K562 (cell line): ENCODE measurements around the gene KISS1R. TPM values are rescaled to one million over a fixed set of nuclear protein-coding genes. Genes with fewer than 3 reads are reported as not detected.

Experiments used
- AFF1 ChIP-seq, 2 experiments: fragments of 450-650 bp; IDR thresholded peaks; 2 replicates each; pipeline ENCODE4 v1.6.1; 2018; ENCODE audit warnings: mild to moderate bottlenecking in 2 of 2, low read depth in 1 of 2; ENCODE audit not compliant: partially characterized antibody in 2 of 2
- ELF1 ChIP-seq: fragments of 200-800 bp; sonication (Bioruptor generic); IDR thresholded peaks from 2 replicates; pipeline ENCODE4 v1.6.1; 2016; ENCODE audit warnings: missing genetic modification characterization, missing compliant biosample characterization
- HIVEP1 ChIP-seq: fragments of 250-450 bp; sonication (Bioruptor Pico); IDR thresholded peaks from 2 replicates; pipeline ENCODE4 v1.4.0; 2020; ENCODE audit warnings: mild to moderate bottlenecking
- HMGN3 ChIP-seq: IDR thresholded peaks from 2 replicates; pipeline ENCODE4 v1.6.1; 2011; ENCODE audit warnings: borderline replicate concordance, low read depth, mild to moderate bottlenecking, mixed read lengths, low read length; ENCODE audit not compliant: insufficient read length; ENCODE audit errors: extremely low read depth
- HOXB6 ChIP-seq: fragments of 250-450 bp; sonication (Bioruptor Pico); IDR thresholded peaks from 2 replicates; pipeline ENCODE4 v1.5.1; 2022; ENCODE audit warnings: mild to moderate bottlenecking, borderline replicate concordance
- RB1 ChIP-seq: fragments of 450-650 bp; IDR thresholded peaks from 2 replicates; pipeline ENCODE4 v1.6.1; 2017; ENCODE audit warnings: low read depth, mild to moderate bottlenecking
- ZNF280B ChIP-seq: fragments of 250-450 bp; sonication (Bioruptor Pico); IDR thresholded peaks from 2 replicates; pipeline ENCODE4 v1.5.1; 2021; ENCODE audit warnings: mild to moderate bottlenecking
- polyA plus RNA-seq, 8 experiments: library from polyadenylated mRNA; depleted of rRNA in 4 of 8; stranded (reverse) in 5 of 8; unstranded in 3 of 8; fragments of >200 nt; fragmentation: Nextera tagmentation in 2 of 8; fragmentation: Illumina TruSeq in 1 of 8; extraction: Ambion mirVana in 2 of 8; extraction: Trizol in 1 of 8; gene quantifications; 2 replicates each; pipeline versions ENCODE4 v1.2.1 to v1.2.3, GENCODE V29; 2011 to 2014; ENCODE audit warnings: inconsistent platforms in 1 of 8, missing spikeins in 1 of 8
- total RNA-seq, 7 experiments: library from RNA; depleted of rRNA in 6 of 7; stranded (reverse); fragments of >200 nt in 6 of 7; fragmentation: Illumina TruSeq in 2 of 7; extraction: Trizol in 2 of 7; gene quantifications; 2 replicates each; pipeline versions ENCODE4 v1.2.1 to v1.2.3, GENCODE V29; 2011 to 2021; ENCODE audit warnings: low replicate concordance in 1 of 7
- TF ChIP-seq, protein P1 (sequence below), 2 experiments: fragments of 450-650 bp; formaldehyde crosslinking in 1 of 2; IDR thresholded peaks; 2 replicates each; pipeline versions ENCODE4 v1.4.0 to v1.6.1; 2014 to 2020; ENCODE audit warnings: mild to moderate bottlenecking in 2 of 2, borderline replicate concordance in 1 of 2, low read depth in 1 of 2
- TF ChIP-seq, protein P2 (sequence below): fragments of 450-650 bp; formaldehyde crosslinking; IDR thresholded peaks from 2 replicates; pipeline ENCODE4 v1.4.0; 2022; ENCODE audit warnings: missing genetic modification characterization

Gene KISS1R
- total and polyA plus RNA-seq, 9 of the 15 experiments (the other 6 are each of a cell fraction or from before 2014, with no cell fraction given), result 0.37 to 39.4 (median 2.0) TPM

GRCh38 chr19:954672-955494 lies 37.8 kb downstream of the KISS1R start (continued):
- TF ChIP-seq, protein P1, sequence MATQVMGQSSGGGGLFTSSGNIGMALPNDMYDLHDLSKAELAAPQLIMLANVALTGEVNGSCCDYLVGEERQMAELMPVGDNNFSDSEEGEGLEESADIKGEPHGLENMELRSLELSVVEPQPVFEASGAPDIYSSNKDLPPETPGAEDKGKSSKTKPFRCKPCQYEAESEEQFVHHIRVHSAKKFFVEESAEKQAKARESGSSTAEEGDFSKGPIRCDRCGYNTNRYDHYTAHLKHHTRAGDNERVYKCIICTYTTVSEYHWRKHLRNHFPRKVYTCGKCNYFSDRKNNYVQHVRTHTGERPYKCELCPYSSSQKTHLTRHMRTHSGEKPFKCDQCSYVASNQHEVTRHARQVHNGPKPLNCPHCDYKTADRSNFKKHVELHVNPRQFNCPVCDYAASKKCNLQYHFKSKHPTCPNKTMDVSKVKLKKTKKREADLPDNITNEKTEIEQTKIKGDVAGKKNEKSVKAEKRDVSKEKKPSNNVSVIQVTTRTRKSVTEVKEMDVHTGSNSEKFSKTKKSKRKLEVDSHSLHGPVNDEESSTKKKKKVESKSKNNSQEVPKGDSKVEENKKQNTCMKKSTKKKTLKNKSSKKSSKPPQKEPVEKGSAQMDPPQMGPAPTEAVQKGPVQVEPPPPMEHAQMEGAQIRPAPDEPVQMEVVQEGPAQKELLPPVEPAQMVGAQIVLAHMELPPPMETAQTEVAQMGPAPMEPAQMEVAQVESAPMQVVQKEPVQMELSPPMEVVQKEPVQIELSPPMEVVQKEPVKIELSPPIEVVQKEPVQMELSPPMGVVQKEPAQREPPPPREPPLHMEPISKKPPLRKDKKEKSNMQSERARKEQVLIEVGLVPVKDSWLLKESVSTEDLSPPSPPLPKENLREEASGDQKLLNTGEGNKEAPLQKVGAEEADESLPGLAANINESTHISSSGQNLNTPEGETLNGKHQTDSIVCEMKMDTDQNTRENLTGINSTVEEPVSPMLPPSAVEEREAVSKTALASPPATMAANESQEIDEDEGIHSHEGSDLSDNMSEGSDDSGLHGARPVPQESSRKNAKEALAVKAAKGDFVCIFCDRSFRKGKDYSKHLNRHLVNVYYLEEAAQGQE (IDR thresholded peaks at IDR 0.05; ENCODE audit: borderline replicate concordance), result no peak
- TF ChIP-seq, protein P1 (CRISPR knock-in tag; IDR thresholded peaks at IDR 0.05; ENCODE audit: low read depth), result no peak
- TF ChIP-seq HMGN3 (peak; percentile 48), ZNF280B (CRISPR knock-in tag) (no peak), ELF1 (tag) (no peak), AFF1 (IDR thresholded peaks at IDR 0.05; ENCODE audit: low read depth in 1 of 2, partially characterized antibody in 2 of 2) (peak in 1 of 2 experiments; percentile 11), RB1 (peak; percentile 47; the same call in 1 of the 2 replicates), HOXB6 (no peak), HIVEP1 (CRISPR knock-in tag) (no peak)
- TF ChIP-seq, protein P2, sequence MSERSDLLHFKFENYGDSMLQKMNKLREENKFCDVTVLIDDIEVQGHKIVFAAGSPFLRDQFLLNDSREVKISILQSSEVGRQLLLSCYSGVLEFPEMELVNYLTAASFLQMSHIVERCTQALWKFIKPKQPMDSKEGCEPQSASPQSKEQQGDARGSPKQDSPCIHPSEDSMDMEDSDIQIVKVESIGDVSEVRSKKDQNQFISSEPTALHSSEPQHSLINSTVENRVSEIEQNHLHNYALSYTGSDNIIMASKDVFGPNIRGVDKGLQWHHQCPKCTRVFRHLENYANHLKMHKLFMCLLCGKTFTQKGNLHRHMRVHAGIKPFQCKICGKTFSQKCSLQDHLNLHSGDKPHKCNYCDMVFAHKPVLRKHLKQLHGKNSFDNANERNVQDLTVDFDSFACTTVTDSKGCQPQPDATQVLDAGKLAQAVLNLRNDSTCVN (CRISPR knock-in tag), result no peak
